ENCODE data around the gene LRRC36. TPM values are rescaled to one million over a fixed set of nuclear protein-coding genes. Genes with fewer than 3 reads are reported as not detected.
A peak's percentile ranks its signal among the peaks of the same experiment; 100 is the strongest.

The LRRC36 gene
- total and polyA plus RNA-seq, 2 of the 13 experiments (the other 11 are each of a cell fraction or from before 2014, with no cell fraction given) = 0.12 to 0.15 TPM

DNA sequence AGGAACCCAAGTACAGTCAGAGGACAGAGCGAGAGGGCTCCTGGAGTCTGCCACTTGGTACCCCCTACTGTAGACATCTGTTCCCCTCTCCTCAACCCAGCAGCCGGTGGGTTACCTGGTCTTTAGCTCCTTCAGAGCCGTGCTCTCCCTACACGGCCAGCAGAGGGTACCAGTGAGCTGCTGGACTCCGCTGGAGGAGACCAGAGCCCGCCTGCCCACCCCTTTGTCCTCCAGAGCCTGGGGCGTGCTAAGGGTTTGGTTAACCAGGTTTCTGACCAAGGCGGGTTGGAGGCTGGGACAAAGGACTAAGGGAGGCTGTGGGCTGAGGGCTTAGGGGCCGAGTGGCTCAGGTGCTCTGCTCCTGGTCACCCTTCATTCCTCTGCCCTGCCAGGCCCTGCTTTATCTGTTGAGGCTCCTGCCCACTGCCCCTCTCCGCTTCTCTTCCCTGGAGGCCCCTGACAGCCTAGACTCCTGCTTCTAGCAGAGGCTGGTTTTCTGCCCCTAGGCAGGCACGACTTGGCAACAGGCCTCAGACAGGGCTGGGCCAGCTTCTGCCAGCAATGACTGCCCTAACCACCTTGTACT, 101.6 kb downstream of the LRRC36 start (continued):
- TF ChIP-seq, protein P1, sequence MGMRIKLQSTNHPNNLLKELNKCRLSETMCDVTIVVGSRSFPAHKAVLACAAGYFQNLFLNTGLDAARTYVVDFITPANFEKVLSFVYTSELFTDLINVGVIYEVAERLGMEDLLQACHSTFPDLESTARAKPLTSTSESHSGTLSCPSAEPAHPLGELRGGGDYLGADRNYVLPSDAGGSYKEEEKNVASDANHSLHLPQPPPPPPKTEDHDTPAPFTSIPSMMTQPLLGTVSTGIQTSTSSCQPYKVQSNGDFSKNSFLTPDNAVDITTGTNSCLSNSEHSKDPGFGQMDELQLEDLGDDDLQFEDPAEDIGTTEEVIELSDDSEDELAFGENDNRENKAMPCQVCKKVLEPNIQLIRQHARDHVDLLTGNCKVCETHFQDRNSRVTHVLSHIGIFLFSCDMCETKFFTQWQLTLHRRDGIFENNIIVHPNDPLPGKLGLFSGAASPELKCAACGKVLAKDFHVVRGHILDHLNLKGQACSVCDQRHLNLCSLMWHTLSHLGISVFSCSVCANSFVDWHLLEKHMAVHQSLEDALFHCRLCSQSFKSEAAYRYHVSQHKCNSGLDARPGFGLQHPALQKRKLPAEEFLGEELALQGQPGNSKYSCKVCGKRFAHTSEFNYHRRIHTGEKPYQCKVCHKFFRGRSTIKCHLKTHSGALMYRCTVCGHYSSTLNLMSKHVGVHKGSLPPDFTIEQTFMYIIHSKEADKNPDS (CRISPR knock-in tag; IDR thresholded peaks at IDR 0.05) = no peak
- TF ChIP-seq SMAD9 (CRISPR knock-in tag; IDR thresholded peaks at IDR 0.05) (no peak), SMARCE1 (IDR thresholded peaks at IDR 0.05; ENCODE audit: borderline replicate concordance) (no peak), SMYD3 (CRISPR knock-in tag; IDR thresholded peaks at IDR 0.05) (no peak), HNRNPUL1 (IDR thresholded peaks at IDR 0.05; ENCODE audit: low read depth, low read length) (no peak), ARID2 (CRISPR knock-in tag; IDR thresholded peaks at IDR 0.05; ENCODE audit: borderline replicate concordance) (no peak), ZNF589 (CRISPR knock-in tag; conservative IDR thresholded peaks at IDR 0.05) (no peak), ZNF234 (CRISPR knock-in tag; conservative IDR thresholded peaks at IDR 0.05) (no peak), ZNF75D (CRISPR knock-in tag; IDR thresholded peaks at IDR 0.05; ENCODE audit: borderline replicate concordance) (no peak), MTA3 (CRISPR knock-in tag; IDR thresholded peaks at IDR 0.05) (no peak), ZNF768 (CRISPR knock-in tag; IDR thresholded peaks at IDR 0.05) (peak; percentile 70), NFKBIZ (CRISPR knock-in tag; IDR thresholded peaks at IDR 0.05) (no peak), ZFP36L2 (CRISPR knock-in tag; IDR thresholded peaks at IDR 0.05) (no peak), ZNF282 (IDR thresholded peaks at IDR 0.05; ENCODE audit: partially characterized antibody) (no peak), HES4 (CRISPR knock-in tag; IDR thresholded peaks at IDR 0.05; ENCODE audit: borderline replicate concordance) (no peak), ZFYVE20 (CRISPR knock-in tag; IDR thresholded peaks at IDR 0.05; ENCODE audit: borderline replicate concordance, low read depth) (no peak), BRD4 (CRISPR knock-in tag; IDR thresholded peaks at IDR 0.05) (no peak), SMARCC2 (IDR thresholded peaks at IDR 0.05) (no peak), DNMT3B (CRISPR knock-in tag; conservative IDR thresholded peaks at IDR 0.05) (no peak), ARNT2 (CRISPR knock-in tag; IDR thresholded peaks at IDR 0.05; ENCODE audit: low read depth) (no peak), GATAD2A (CRISPR knock-in tag; IDR thresholded peaks at IDR 0.05) (peak; percentile 57; the same call in 1 of the 2 replicates), ZNF781 (CRISPR knock-in tag; IDR thresholded peaks at IDR 0.05; ENCODE audit: borderline replicate concordance, not compliant biosample characterization) (no peak), SIN3B (IDR thresholded peaks at IDR 0.05; ENCODE audit: low read length) (no peak), HMG20B (CRISPR knock-in tag; conservative IDR thresholded peaks at IDR 0.05) (no peak), SNAPC2 (CRISPR knock-in tag; IDR thresholded peaks at IDR 0.05) (no peak), TEAD3 (CRISPR knock-in tag; optimal IDR thresholded peaks at IDR 0.05; ENCODE audit: borderline replicate concordance) (peak; percentile 45), NFE2L1 (CRISPR knock-in tag; IDR thresholded peaks at IDR 0.05; ENCODE audit: borderline replicate concordance) (no peak)
- TF ChIP-seq, protein P2, sequence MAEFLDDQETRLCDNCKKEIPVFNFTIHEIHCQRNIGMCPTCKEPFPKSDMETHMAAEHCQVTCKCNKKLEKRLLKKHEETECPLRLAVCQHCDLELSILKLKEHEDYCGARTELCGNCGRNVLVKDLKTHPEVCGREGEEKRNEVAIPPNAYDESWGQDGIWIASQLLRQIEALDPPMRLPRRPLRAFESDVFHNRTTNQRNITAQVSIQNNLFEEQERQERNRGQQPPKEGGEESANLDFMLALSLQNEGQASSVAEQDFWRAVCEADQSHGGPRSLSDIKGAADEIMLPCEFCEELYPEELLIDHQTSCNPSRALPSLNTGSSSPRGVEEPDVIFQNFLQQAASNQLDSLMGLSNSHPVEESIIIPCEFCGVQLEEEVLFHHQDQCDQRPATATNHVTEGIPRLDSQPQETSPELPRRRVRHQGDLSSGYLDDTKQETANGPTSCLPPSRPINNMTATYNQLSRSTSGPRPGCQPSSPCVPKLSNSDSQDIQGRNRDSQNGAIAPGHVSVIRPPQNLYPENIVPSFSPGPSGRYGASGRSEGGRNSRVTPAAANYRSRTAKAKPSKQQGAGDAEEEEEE (CRISPR knock-in tag; IDR thresholded peaks at IDR 0.05; ENCODE audit: borderline replicate concordance) = no peak
- TF ChIP-seq, protein P3, sequence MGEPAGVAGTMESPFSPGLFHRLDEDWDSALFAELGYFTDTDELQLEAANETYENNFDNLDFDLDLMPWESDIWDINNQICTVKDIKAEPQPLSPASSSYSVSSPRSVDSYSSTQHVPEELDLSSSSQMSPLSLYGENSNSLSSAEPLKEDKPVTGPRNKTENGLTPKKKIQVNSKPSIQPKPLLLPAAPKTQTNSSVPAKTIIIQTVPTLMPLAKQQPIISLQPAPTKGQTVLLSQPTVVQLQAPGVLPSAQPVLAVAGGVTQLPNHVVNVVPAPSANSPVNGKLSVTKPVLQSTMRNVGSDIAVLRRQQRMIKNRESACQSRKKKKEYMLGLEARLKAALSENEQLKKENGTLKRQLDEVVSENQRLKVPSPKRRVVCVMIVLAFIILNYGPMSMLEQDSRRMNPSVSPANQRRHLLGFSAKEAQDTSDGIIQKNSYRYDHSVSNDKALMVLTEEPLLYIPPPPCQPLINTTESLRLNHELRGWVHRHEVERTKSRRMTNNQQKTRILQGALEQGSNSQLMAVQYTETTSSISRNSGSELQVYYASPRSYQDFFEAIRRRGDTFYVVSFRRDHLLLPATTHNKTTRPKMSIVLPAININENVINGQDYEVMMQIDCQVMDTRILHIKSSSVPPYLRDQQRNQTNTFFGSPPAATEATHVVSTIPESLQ (CRISPR knock-in tag; conservative IDR thresholded peaks at IDR 0.05) = no peak
